Small intestine (tissue), 7 donors: Measurements from ENCODE around the gene HOXA10. TPM values are rescaled to one million over a fixed set of nuclear protein-coding genes. Genes with fewer than 3 reads are reported as not detected.

Experiments used
- DNase-seq, 2 donors: peaks; one replicate each; pipeline versions ENCODE4 v3.0.0 to v3.0.0-alpha.2; 2013
- FAIRE-seq: peaks from 2 replicates; lab custom pipeline; 2012; peaks lifted over from hg19 to GRCh38; lab: Jason Lieb, UNC
- H3K27ac ChIP-seq, 3 donors: one replicate each; pipeline ENCODE4 v1.5.1; 2013; ENCODE audit warnings: low read length in 2 of 3, mild to moderate bottlenecking in 2 of 3, control low read depth in 1 of 3, inconsistent platforms in 1 of 3, low read depth in 1 of 3, moderate library complexity in 1 of 3
- H3K27me3 ChIP-seq, 3 donors: one replicate each; pipeline ENCODE4 v1.6.1; 2013; ENCODE audit warnings: low read length in 3 of 3, inconsistent platforms in 1 of 3; ENCODE audit not compliant: control insufficient read depth in 3 of 3, insufficient read depth in 3 of 3
- H3K36me3 ChIP-seq, 3 donors: one replicate each; pipeline ENCODE4 v1.6.1; 2013; ENCODE audit warnings: low read length in 3 of 3, inconsistent platforms in 1 of 3, low read depth in 1 of 3, mild to moderate bottlenecking in 1 of 3, moderate library complexity in 1 of 3; ENCODE audit not compliant: control insufficient read depth in 3 of 3, insufficient read depth in 2 of 3
- H3K4me1 ChIP-seq, 3 donors: one replicate each; pipeline ENCODE4 v1.6.1; 2013; ENCODE audit warnings: low read length in 2 of 3, inconsistent platforms in 1 of 3, low read depth in 1 of 3, mild to moderate bottlenecking in 1 of 3, moderate library complexity in 1 of 3; ENCODE audit not compliant: control insufficient read depth in 3 of 3, insufficient read depth in 2 of 3
- H3K4me3 ChIP-seq, 3 donors: one replicate each; pipeline ENCODE4 v1.5.1; 2013; ENCODE audit warnings: low read length in 3 of 3, control low read depth in 1 of 3, inconsistent platforms in 1 of 3, low read depth in 1 of 3, mild to moderate bottlenecking in 1 of 3, moderate library complexity in 1 of 3
- H3K9me3 ChIP-seq, 2 donors: one replicate each; pipeline ENCODE4 v1.6.1; 2013; ENCODE audit warnings: low read depth in 1 of 2, low read length in 1 of 2; ENCODE audit not compliant: control insufficient read depth in 2 of 2, insufficient read depth in 1 of 2
- WGBS, 3 donors: extraction: QIAGEN DNeasy Blood & Tissue Kit; methylation state at CpG; one replicate each; pipeline ENCODE4 v1.1.7; 2013; 5-methylcytosine and 5-hydroxymethylcytosine counted together
- polyA plus RNA-seq, 4 donors: library from polyadenylated mRNA; stranded (reverse) in 3 of 4; unstranded in 1 of 4; fragments of 200-250 nt in 3 of 4; fragments of 120-200 nt in 1 of 4; gene quantifications; one replicate each; pipeline versions ENCODE4 v1.2.1 to v1.2.3, GENCODE V29; 2013
- donor health status: healthy with polysubstance abuse.
- donor health status: control.
- donor health status: control.
- donor health status: Bipolar disorder and iron deficiency.
- donor health status: healthy.

Gene HOXA10
- polyA plus RNA-seq, 4 donors = 0.06 to 19.8 TPM; not detected in 2

- WGBS, 3 donors = 5 to 11% (median 10%) methylated on average over 43 of the region's 43 CpGs
- Histone ChIP-seq H3K4me1 (peaks cover 2 to 13% (median 4%) of the 10 kb centered on the region in 3 donors), H3K9me3 (peaks cover 0 to 11% of the 10 kb centered on the region in 2 donors), H3K27ac (peak within 1 kb of the TSS in 1 of 3 donors; percentile 64), H3K27me3 (peaks cover 14 to 96% (median 85%) of the 10 kb centered on the region in 3 donors), H3K4me3 (peak within 1 kb of the TSS; percentile 50 to 70 (median 54)), H3K36me3 (no peaks in the 10 kb centered on the region)
- peak in 1 of 2 donors; percentile 63 for DNase-seq
- no peak for FAIRE-seq
Measured at GRCh38 chr7:27185013-27185853, 11.1 kb upstream of the HOXA10 start, which contains the start of gene HOXA11. Gene HOXA11 (minus strand): TSS chr7:27185232. CDS start chr7:27185144, 88 bp downstream.

DNA sequence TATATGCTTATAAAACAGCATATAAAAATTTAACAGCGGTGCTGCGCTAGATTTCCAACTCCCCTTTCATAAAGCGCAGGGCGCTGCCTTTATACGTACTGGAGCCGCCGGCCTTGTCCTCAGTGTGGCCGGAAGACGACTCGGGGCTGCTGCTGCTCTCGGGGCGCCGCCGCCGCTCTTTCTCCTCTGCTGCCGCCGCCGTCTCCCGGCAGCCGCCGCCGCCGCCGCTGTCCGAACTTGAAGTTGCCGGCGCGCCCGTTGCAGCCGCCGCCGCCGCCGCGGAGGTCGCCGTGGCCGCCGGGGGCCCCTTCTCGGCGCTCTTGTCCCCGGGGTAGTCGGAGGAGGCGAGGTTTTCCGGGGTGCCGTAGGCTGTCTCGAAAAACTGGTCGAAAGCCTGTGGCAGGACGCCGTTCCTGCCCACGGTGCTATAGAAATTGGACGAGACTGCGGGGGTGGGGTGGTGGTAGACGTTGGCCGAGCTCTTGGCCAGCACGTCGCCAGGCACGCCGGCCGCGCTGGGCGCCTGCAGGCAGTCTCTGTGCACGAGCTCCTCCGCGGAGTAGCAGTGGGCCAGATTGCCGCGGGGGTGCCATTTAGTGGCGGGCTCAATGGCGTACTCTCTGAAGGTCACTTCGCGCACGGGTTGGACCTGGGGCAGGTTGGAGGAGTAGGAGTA is 10.4 kb upstream of the HOXA10 start:
- H3K27ac ChIP-seq = peak overlapping the region in 1 of 3 donors; percentile 64
- H3K9me3 ChIP-seq = peaks cover 0 to 11% of the 10 kb centered on the region in 2 donors
- DNase-seq (peak in 1 of 2 donors; percentile 65), FAIRE-seq (no peak)
- H3K4me3 ChIP-seq = peak overlapping the region; percentile 50 to 70 (median 54)
- no peaks in the 10 kb centered on the region for H3K36me3 ChIP-seq
- peaks cover 2 to 18% (median 4%) of the 10 kb centered on the region in 3 donors for H3K4me1 ChIP-seq
- peaks cover 9 to 96% (median 81%) of the 10 kb centered on the region in 3 donors for H3K27me3 ChIP-seq
- 2 to 3% (median 3%) methylated on average over 71 to 72 of the region's 72 CpGs for WGBS, 3 donors

GRCh38 chr7:27183682-27184336 is 9.7 kb upstream of the HOXA10 start:
- Histone ChIP-seq H3K4me1 (peaks cover 2 to 18% (median 4%) of the 10 kb centered on the region in 3 donors), H3K4me3 (peak overlapping the region; percentile 50 to 70 (median 54)), H3K27me3 (peaks cover 9 to 96% (median 80%) of the 10 kb centered on the region in 3 donors), H3K36me3 (no peaks in the 10 kb centered on the region), H3K9me3 (peaks cover 0 to 11% of the 10 kb centered on the region in 2 donors), H3K27ac (peak overlapping the region in 1 of 3 donors; percentile 22)
- FAIRE-seq (no peak), DNase-seq (peak in 1 of 2 donors; percentile 49)
- WGBS, 3 donors = 2 to 5% (median 4%) methylated on average over 30 of the region's 30 CpGs

- Histone ChIP-seq H3K27me3 (peaks cover 9 to 96% (median 77%) of the 10 kb centered on the region in 3 donors), H3K27ac (no peak overlapping the region), H3K9me3 (peaks cover 0 to 11% of the 10 kb centered on the region in 2 donors), H3K4me1 (peaks cover 2 to 14% (median 4%) of the 10 kb centered on the region in 3 donors), H3K36me3 (no peaks in the 10 kb centered on the region), H3K4me3 (peak overlapping the region in 2 of 3 donors; percentile 54 to 70)
- DNase-seq (no peak), FAIRE-seq (no peak)
- 10 to 12% (median 11%) methylated on average over 38 to 39 of the region's 39 CpGs for WGBS, 3 donors
Measured at GRCh38 chr7:27182861-27183681, 9.0 kb upstream of the HOXA10 start.

- no peaks in the 10 kb centered on the region for H3K36me3 ChIP-seq
- peak overlapping the region in 1 of 3 donors; percentile 54 for H3K4me3 ChIP-seq
- H3K27me3 ChIP-seq = peaks cover 9 to 96% (median 76%) of the 10 kb centered on the region in 3 donors
- H3K9me3 ChIP-seq = peaks cover 0 to 11% of the 10 kb centered on the region in 2 donors
- FAIRE-seq = no peak
- no peak for DNase-seq
- H3K4me1 ChIP-seq = peaks cover 2 to 12% (median 4%) of the 10 kb centered on the region in 3 donors
- WGBS, 3 donors = 24 to 45% (median 24%) methylated on average over 4 of the region's 4 CpGs
- no peak overlapping the region for H3K27ac ChIP-seq
Measured at GRCh38 chr7:27182285-27182841, 8.2 kb upstream of the HOXA10 start.

DNA sequence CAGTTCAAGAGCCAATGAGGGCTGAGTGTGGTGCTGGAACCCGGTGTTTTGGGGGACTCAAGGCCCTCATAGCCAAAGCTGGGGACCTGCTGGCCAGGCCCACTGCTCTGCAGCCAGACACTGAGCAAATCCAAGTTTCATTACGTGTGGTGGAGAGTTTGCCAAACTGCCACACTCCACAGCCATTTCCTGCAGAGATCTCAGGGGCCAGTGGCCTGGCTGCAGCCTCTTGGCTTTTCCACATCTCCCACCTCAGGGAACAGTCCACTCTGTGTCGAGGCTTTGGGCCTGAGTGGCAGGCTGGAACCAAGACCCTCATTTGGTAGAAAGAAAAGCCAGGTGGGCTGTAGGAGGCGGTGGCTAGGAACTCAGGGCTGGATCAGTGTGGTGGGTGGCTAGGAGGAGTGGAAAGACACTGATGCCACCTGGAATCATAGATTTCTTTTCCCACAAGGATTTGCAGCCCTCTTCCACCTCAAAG is 7.7 kb upstream of the HOXA10 start:
- DNase-seq (no peak), FAIRE-seq (no peak)
- Histone ChIP-seq H3K9me3 (peaks cover 0 to 11% of the 10 kb centered on the region in 2 donors), H3K36me3 (no peaks in the 10 kb centered on the region), H3K27me3 (peaks cover 9 to 97% (median 77%) of the 10 kb centered on the region in 3 donors), H3K4me3 (no peak overlapping the region), H3K4me1 (peaks cover 2 to 12% (median 4%) of the 10 kb centered on the region in 3 donors), H3K27ac (peak overlapping the region in 1 of 3 donors; percentile 32)
- 32 to 46% (median 39%) methylated on average over 4 of the region's 4 CpGs for WGBS, 3 donors
